ENCODE measurements around the gene CYGB.
"Not testable (repeated sequence)": the region's sequence is repeated elsewhere in the genome, so short reads cannot be mapped to it uniquely, and the experiment has no call there.

CYGB gene

DNA sequence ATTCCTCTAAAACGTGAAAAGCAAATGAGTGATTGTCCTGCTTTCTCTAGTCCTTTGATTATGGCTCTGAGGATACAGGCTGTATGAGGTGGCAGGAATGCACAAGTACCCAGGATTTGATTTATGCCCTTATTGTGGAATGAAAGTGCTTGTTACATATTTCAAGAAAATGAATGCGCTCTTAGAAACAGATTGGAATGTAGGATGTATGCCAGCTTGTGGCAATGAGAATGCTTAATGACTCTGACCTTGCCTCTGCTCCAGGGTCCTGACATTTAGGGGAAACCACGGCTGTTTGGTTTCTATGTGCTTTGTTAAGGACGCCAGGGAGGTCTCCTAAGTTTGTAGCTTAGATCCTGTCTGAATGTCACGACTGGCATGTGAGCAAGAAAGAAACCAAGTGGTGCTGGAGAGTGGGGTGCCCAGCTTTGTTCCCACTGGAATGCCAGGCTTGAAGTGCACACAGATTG is 24.3 kb upstream of the CYGB start:
- DNase-seq (ENCODE audit: insufficient read length, low spot score) (no peak), FAIRE-seq (no peak)
- TF ChIP-seq, protein P1, sequence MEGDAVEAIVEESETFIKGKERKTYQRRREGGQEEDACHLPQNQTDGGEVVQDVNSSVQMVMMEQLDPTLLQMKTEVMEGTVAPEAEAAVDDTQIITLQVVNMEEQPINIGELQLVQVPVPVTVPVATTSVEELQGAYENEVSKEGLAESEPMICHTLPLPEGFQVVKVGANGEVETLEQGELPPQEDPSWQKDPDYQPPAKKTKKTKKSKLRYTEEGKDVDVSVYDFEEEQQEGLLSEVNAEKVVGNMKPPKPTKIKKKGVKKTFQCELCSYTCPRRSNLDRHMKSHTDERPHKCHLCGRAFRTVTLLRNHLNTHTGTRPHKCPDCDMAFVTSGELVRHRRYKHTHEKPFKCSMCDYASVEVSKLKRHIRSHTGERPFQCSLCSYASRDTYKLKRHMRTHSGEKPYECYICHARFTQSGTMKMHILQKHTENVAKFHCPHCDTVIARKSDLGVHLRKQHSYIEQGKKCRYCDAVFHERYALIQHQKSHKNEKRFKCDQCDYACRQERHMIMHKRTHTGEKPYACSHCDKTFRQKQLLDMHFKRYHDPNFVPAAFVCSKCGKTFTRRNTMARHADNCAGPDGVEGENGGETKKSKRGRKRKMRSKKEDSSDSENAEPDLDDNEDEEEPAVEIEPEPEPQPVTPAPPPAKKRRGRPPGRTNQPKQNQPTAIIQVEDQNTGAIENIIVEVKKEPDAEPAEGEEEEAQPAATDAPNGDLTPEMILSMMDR (IDR thresholded peaks at IDR 0.05; ENCODE audit: insufficient read depth, missing control alignments) = no peak

DNA sequence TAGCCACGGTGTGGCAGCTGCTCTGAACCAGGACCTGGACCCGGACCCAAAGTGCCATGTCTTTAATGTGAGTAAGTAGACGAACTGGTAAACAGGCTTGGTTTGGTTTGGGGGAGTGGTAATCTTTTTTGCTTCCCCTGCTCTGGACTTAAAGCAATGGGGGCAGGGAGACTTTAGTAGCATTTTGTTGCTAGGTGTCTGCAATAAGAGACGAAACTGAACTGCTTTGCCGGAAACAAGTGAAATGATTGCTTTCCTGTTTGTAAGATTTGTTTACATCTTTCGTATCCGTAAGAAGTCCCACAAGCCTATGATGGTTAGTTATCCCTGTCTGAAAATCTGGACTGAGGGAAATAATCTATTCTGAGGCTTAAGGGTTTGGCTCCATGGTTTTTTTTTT is 23.8 kb upstream of the CYGB start:
- DNase-seq (ENCODE audit: insufficient read length, low spot score) = no peak
- TF ChIP-seq, protein P1 (IDR thresholded peaks at IDR 0.05; ENCODE audit: insufficient read depth, missing control alignments) = no peak
- FAIRE-seq = no peak

DNA sequence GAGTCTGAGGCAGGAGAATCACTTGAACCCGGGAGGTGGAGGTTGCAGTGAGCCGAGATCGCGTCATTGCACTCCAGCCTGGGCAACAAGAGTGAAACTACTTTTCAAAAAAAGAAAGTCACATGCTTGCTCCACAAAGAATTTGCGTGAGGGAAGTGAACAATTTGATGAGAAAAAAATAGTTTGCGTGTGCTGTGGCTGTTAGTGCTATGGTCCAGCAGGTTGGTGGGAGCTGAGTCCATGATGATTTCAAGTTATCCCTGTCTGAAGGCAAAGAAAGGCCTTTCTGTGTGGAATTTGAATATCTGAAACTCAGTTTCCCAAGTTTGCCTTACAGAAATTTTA is 23.3 kb upstream of the CYGB start:
- no peak for DNase-seq (ENCODE audit: insufficient read length, low spot score)
- TF ChIP-seq, protein P1 (IDR thresholded peaks at IDR 0.05; ENCODE audit: insufficient read depth, missing control alignments) = no peak
- FAIRE-seq = no peak

GRCh38 chr17:76560036-76560876 is 22.7 kb upstream of the CYGB start:
- TF ChIP-seq, protein P1 (IDR thresholded peaks at IDR 0.05; ENCODE audit: insufficient read depth, missing control alignments) = no peak
- FAIRE-seq (no peak), DNase-seq (ENCODE audit: insufficient read length, low spot score) (no peak)

DNA sequence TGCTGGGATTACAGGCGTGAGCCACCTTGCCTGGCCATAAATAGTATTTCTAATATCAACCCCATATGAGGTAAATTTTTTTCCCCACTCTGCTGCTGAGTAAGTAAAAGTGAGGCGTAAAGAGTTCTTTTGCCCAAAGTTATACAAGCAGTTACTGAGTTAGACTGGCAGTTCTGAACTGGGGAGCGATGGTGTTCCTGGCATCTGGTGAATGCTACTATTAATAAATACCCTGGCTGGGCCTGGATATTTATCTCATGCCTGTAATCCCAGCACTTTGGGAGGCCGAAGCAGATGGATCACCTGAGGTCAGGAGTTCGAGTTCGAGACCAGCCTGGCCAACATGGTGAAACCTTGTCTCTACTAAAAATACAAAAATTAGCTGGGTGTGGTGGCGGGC is 22.0 kb upstream of the CYGB start:
- not testable (repeated sequence) for DNase-seq (ENCODE audit: insufficient read length, low spot score); FAIRE-seq

DNA sequence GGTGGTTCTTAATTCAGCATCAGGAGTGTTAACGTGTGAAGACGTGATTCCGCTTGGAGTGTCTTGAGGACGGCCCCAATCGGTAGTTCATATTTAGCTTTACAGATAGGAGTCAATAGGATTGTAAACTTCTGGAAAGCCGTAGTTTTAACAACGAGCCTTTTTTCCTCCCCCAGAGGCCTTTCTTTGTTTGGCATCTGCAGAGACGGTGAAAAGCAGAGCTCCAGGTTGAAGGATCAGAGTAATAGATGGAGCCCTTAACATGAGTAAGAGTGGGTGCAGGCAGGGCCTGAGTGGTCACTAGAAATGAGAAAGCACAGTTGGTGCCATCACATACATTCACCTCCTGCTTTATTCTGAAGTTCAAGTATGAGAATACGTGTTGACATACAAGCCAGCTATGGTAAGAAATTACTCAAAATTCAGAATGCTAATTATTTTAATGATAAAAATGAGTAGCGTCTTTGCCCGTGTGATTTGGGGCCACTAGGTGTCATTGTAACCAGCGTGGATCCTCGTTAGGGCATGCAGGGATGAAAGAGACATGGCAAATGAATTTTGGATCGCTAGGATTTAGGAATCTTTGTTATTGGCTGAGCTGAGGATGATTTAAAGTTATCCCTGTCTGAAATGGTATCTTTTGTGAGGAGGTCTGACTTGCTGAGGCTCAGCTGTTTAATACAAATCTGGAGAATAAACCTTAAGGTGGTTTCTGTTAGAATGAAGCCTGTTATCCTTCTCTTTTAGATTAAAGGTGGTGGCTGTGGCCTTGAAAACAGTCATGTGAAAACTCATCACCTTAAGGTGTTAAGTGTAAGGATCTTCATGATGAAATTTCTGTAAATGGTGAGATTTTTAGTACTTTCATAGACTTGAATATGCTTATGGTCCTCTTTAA is 20.9 kb upstream of the CYGB start:
- FAIRE-seq (no peak), DNase-seq (ENCODE audit: insufficient read length, low spot score) (no peak)
- TF ChIP-seq, protein P1 (IDR thresholded peaks at IDR 0.05; ENCODE audit: insufficient read depth, missing control alignments) = peak; percentile 73

DNA sequence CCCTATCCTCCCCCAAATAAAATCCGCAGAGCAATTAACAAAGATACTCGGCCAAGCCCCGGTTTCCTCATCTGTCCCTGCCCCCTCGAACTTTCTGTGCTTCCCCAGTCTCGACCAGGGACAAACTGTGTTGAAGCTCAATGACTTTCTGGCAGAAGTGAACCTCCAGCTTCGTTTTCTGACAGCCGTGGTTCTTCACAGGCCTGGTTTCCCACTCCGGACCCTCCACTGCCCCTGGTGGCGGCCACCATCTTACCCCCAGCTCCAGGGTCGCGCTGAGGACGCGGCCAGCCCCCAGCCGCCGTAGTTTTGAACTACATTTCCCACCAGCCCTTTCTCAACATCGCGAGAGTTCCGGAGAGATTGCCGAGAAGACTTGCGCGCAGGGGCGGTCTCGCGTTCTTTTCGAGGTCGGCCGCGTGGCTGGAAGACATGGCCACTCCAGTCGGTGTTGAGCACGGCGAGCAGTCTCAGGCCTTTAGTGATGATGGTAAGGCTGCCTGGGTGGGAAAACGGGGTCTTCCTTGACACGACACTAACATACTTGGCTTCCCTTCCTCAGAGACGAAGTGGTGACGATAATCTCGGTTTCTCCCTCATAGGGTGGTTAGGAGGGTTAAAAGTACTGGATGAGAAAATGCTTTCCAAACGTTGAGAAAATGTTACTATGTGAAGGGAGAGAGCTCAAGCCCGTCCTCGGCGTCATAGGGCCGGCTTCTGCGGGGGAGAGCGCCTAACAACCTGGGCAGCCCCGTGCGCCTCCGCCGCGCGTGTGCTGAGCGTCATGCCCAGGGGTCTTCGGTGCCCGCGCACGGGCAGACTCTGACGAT is 20.1 kb upstream of the CYGB start:
- DNase-seq (ENCODE audit: insufficient read length, low spot score) (no peak), FAIRE-seq (no peak)
- TF ChIP-seq, protein P1 (IDR thresholded peaks at IDR 0.05; ENCODE audit: insufficient read depth, missing control alignments) = peak; percentile 43
